Uterus (tissue), 2 donors: ENCODE data around the gene SCFD2.

Experiments
- POLR2A ChIP-seq, 2 donors: fragments of 450-650 bp; IDR thresholded peaks; one replicate each; pipeline ENCODE4 v1.6.1; 2016; ENCODE audit warnings: antibody characterized with exemption in 2 of 2, mild to moderate bottlenecking in 1 of 2, moderate library complexity in 1 of 2
- TF ChIP-seq, protein P1 (sequence below), 4 experiments: fragments of 200-600 bp in 2 of 4; fragments of 450-650 bp in 2 of 4; sonication (generic) in 2 of 4; IDR thresholded peaks; one replicate each; pipeline ENCODE4 v1.5.1; 2016 to 2019; ENCODE audit warnings: antibody characterized with exemption in 4 of 4, mild to moderate bottlenecking in 2 of 4, moderate library complexity in 1 of 4

DNA sequence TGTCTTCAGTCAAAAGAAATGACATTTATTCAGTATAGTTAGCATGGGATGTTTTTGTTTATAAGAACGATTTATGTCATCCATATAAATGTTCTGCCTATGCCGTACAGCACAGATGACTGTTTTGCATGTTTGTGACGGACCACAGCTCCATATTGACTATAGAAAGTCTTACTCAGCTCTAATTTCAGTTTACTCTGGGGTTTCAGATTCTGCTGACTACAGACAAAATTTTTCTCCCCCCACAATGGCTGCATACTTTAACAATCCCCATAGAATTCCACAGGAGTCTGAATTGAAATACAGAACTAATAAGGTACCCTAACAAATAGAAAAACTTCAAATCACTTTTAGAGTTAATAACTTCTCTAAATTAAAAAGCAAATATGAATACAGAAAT, 191.0 kb downstream of the SCFD2 start:
- TF ChIP-seq, protein P1, sequence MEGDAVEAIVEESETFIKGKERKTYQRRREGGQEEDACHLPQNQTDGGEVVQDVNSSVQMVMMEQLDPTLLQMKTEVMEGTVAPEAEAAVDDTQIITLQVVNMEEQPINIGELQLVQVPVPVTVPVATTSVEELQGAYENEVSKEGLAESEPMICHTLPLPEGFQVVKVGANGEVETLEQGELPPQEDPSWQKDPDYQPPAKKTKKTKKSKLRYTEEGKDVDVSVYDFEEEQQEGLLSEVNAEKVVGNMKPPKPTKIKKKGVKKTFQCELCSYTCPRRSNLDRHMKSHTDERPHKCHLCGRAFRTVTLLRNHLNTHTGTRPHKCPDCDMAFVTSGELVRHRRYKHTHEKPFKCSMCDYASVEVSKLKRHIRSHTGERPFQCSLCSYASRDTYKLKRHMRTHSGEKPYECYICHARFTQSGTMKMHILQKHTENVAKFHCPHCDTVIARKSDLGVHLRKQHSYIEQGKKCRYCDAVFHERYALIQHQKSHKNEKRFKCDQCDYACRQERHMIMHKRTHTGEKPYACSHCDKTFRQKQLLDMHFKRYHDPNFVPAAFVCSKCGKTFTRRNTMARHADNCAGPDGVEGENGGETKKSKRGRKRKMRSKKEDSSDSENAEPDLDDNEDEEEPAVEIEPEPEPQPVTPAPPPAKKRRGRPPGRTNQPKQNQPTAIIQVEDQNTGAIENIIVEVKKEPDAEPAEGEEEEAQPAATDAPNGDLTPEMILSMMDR (IDR thresholded peaks at IDR 0.05), result no peak
- no peak for TF ChIP-seq POLR2A (IDR thresholded peaks at IDR 0.05)
